Psoas muscle (tissue), 8 donors: ENCODE results near the gene DEPP1. TPM values are rescaled to one million over a fixed set of nuclear protein-coding genes. Genes with fewer than 3 reads are reported as not detected.

Experiments used
- ATAC-seq, 4 donors: fragments of 200-7000 bp; cut with Tn5 transposase; one replicate each; pipeline ENCODE4 v1.9.1; 2020; ENCODE audit warnings: moderate library complexity in 3 of 4, mild to moderate bottlenecking in 2 of 4
- DNase-seq, 2 donors: peaks; one replicate each; pipeline ENCODE4 v3.0.0-alpha.2; 2020
- H3K27ac ChIP-seq: fragments of 200-600 bp; one replicate; pipeline ENCODE4 v1.8.0; 2022
- H3K27me3 ChIP-seq, 3 donors: fragments of 200-600 bp in 1 of 3; one replicate each; pipeline versions ENCODE4 v1.6.1 to v1.8.0; 2013 to 2022; ENCODE audit warnings: low read length in 2 of 3, mild to moderate bottlenecking in 2 of 3, moderate library complexity in 1 of 3; ENCODE audit not compliant: insufficient read depth in 3 of 3
- H3K36me3 ChIP-seq, 2 donors: fragments of 200-600 bp in 1 of 2; one replicate each; pipeline versions ENCODE4 v1.6.1 to v1.8.0; 2013 to 2022; ENCODE audit warnings: low read depth in 1 of 2, mild to moderate bottlenecking in 1 of 2, moderate library complexity in 1 of 2; ENCODE audit not compliant: insufficient read depth in 1 of 2
- H3K4me1 ChIP-seq: fragments of 200-600 bp; one replicate; pipeline ENCODE4 v1.8.0; 2022
- H3K4me3 ChIP-seq: fragments of 200-600 bp; one replicate; pipeline ENCODE4 v1.8.0; 2022; ENCODE audit warnings: mild to moderate bottlenecking
- H3K9me3 ChIP-seq: fragments of 200-600 bp; one replicate; pipeline ENCODE4 v1.8.0; 2022
- CTCF ChIP-seq: fragments of 200-600 bp; IDR thresholded peaks from one replicate; pipeline ENCODE4 v1.8.0; 2022; ENCODE audit warnings: antibody characterized with exemption
- WGBS, 3 donors: extraction: QIAGEN DNeasy Blood & Tissue Kit; methylation state at CpG; one replicate each; pipeline versions ENCODE4 v1.1.6 to v1.1.7; 2013; 5-methylcytosine and 5-hydroxymethylcytosine counted together
- intact Hi-C, 2 donors: fragments of 100-400 bp; cut with DNase I; formaldehyde crosslinking; loops; one replicate each; pipeline versions ENCODE4 v1.11.0 to v1.14.2; 2022
- polyA plus RNA-seq, 3 donors: library from polyadenylated mRNA; stranded (reverse); fragments of 200-250 nt; gene quantifications; one replicate each; pipeline ENCODE4 v1.2.3, GENCODE V29; 2013
- total RNA-seq, 4 donors: library from RNA; stranded (reverse); fragmentation: NEBNext Ultra II Directional in 2 of 4; extraction: Animal tissue kit (Norgen Biotek cat#: 25700) in 2 of 4; gene quantifications; one replicate each; pipeline versions ENCODE4 v1.2.1 to v1.2.4, GENCODE V29; 2021 to 2023
- donor health status: healthy with polysubstance abuse.
- donor health status: DM: no; HTN: no; CAD: no; lungs with moderate emphysema.
- donor health status: Bipolar disorder and iron deficiency.
- donor health status: healthy.
- donor health status: DM: yes; HTN: yes; CAD: no.
- donor health status: DM: no; HTN: no; CAD: no.
- donor health status: DM: no; HTN: no; CAD: no.
- donor health status: DM: yes; HTN: yes; CAD: no.

The DEPP1 gene
- total and polyA plus RNA-seq, 7 donors = 28.2 to 102 (median 37.4) TPM

- H3K27me3 ChIP-seq = no peaks in the 10 kb centered on the region
- no peak overlapping the region for H3K4me3 ChIP-seq
- intact Hi-C loops = no loop called here
- DNase-seq (no peak), ATAC-seq (no peak)
- peaks cover 9% of the 10 kb centered on the region for H3K4me1 ChIP-seq
- H3K27ac ChIP-seq = no peak overlapping the region
- no peak for TF ChIP-seq CTCF
- 77 to 87% (median 80%) methylated on average over 10 of the region's 10 CpGs for WGBS, 3 donors
- H3K36me3 ChIP-seq = peaks cover 0 to 72% of the 10 kb centered on the region in 2 donors
- no peaks in the 10 kb centered on the region for H3K9me3 ChIP-seq
Measured at GRCh38 chr10:44988957-44989585, 10.5 kb upstream of the DEPP1 start.

- DNase-seq (no peak), ATAC-seq (no peak)
- H3K27me3 ChIP-seq = no peaks in the 10 kb centered on the region
- no peak overlapping the region for H3K27ac ChIP-seq
- no peaks in the 10 kb centered on the region for H3K9me3 ChIP-seq
- H3K36me3 ChIP-seq = peaks cover 0 to 66% of the 10 kb centered on the region in 2 donors
- 77 to 83% (median 81%) methylated on average over 3 of the region's 3 CpGs for WGBS, 3 donors
- no peak for TF ChIP-seq CTCF
- peaks cover 20% of the 10 kb centered on the region for H3K4me1 ChIP-seq
- intact Hi-C loops = no loop called here
- H3K4me3 ChIP-seq = no peak overlapping the region
Measured at GRCh38 chr10:44986670-44987069, 8.1 kb upstream of the DEPP1 start.

DNA sequence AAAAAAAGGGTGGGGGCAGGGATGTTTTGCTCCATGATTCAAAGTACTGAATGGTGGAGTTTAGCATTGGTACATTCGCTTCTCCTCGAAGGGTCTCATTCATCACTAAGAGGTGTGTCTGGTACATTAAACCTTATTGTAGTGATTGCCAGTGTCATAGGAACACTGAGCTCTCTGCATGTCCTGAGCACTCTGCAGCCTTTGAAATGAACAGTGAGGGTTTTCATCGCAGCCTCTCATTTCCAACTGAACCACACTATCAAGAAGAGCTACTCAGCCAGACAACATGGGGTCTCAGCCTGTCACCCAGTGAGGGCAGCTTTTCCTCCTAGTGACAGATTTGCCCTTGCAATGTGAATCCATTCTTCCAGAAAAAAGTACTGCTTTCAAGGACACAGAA lies 7.6 kb upstream of the DEPP1 start:
- DNase-seq = no peak
- H3K4me1 ChIP-seq = peaks cover 21% of the 10 kb centered on the region
- H3K27ac ChIP-seq = no peak overlapping the region
- intact Hi-C loops = no loop called here
- no peak for ATAC-seq
- H3K27me3 ChIP-seq = no peaks in the 10 kb centered on the region
- H3K9me3 ChIP-seq = no peaks in the 10 kb centered on the region
- H3K4me3 ChIP-seq = no peak overlapping the region
- peaks cover 0 to 65% of the 10 kb centered on the region in 2 donors for H3K36me3 ChIP-seq
- 89 to 94% (median 94%) methylated on average over 3 of the region's 3 CpGs for WGBS, 3 donors
- TF ChIP-seq CTCF = no peak

DNA sequence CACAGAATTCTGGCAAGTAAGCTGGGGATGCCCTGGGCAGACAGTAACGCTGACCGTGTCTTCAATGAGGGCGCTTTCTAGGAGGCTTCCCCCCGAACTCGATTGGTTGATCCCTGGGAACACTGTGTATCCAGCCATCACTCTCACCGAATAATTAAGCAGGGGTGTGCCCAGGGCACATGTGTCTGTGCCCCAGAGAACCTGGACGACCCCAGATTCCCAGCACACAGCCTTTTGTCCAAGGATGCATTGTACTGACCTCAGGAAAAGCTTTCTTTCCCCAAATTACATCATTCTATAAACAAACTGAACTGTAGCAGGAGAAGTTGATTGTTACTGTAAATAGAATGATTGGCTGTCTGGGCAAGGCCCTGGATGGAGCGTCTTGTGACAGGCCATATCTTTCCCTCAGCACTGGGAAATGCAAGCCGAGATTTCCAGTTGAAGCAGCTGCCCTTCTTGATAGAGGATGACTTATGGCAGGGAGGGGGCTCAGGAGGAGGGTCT lies 6.6 kb upstream of the DEPP1 start:
- intact Hi-C loops = no loop called here
- Histone ChIP-seq H3K4me1 (peaks cover 29% of the 10 kb centered on the region), H3K27me3 (no peaks in the 10 kb centered on the region), H3K36me3 (peaks cover 0 to 60% of the 10 kb centered on the region in 2 donors), H3K4me3 (no peak overlapping the region), H3K9me3 (no peaks in the 10 kb centered on the region), H3K27ac (no peak overlapping the region)
- TF ChIP-seq CTCF = no peak
- DNase-seq (no peak), ATAC-seq (no peak)
- 59 to 71% (median 63%) methylated on average over 9 of the region's 9 CpGs for WGBS, 3 donors

- Histone ChIP-seq H3K4me3 (no peak overlapping the region), H3K27ac (no peak overlapping the region), H3K9me3 (no peaks in the 10 kb centered on the region), H3K4me1 (peaks cover 34% of the 10 kb centered on the region), H3K27me3 (no peaks in the 10 kb centered on the region), H3K36me3 (peaks cover 0 to 57% of the 10 kb centered on the region in 2 donors)
- no peak for TF ChIP-seq CTCF
- ATAC-seq (no peak), DNase-seq (no peak)
- WGBS, 3 donors = 90 to 96% (median 93%) methylated on average over 15 of the region's 15 CpGs
- intact Hi-C loops = no loop called here
Measured at GRCh38 chr10:44984671-44985101, 6.1 kb upstream of the DEPP1 start.
